GM20000 (cell line): ENCODE measurements around the gene FARP1.

Source experiments
- DNase-seq: peaks from one replicate; pipeline ENCODE4 v3.0.0; 2012; ENCODE audit warnings: low spot score
- CTCF ChIP-seq: IDR thresholded peaks from 2 replicates; pipeline ENCODE4 v1.5.1; 2012; ENCODE audit warnings: mild to moderate bottlenecking, control low read depth; ENCODE audit errors: extremely low read depth, missing control alignments

Gene FARP1

GRCh38 chr13:98448642-98448928 is 305.7 kb downstream of the FARP1 start:
- no peak for TF ChIP-seq CTCF

GRCh38 chr13:98449273-98449672 is 306.4 kb downstream of the FARP1 start:
- no peak for TF ChIP-seq CTCF
- no peak for DNase-seq

More at GRCh38 chr13:98448642-98448928, 305.7 kb downstream of the FARP1 start:
- DNase-seq, result no peak

- no peak for TF ChIP-seq CTCF
- DNase-seq, result no peak
Observed at GRCh38 chr13:98450026-98450425, 307.1 kb downstream of the FARP1 start.

- DNase-seq, result no peak
- TF ChIP-seq CTCF, result no peak
Observed at GRCh38 chr13:98450539-98451111, 307.7 kb downstream of the FARP1 start.

GRCh38 chr13:98451676-98452470 is 309.0 kb downstream of the FARP1 start:
- DNase-seq, result no peak
- no peak for TF ChIP-seq CTCF

GRCh38 chr13:98452851-98453843 is 310.3 kb downstream of the FARP1 start:
- DNase-seq, result no peak
- no peak for TF ChIP-seq CTCF

GRCh38 chr13:98454389-98454881 is 311.5 kb downstream of the FARP1 start:
- no peak for TF ChIP-seq CTCF
- DNase-seq, result no peak
